ENCODE measurements around the gene SOX13.

GRCh38 chr1:204112876-204113730 lies 40.2 kb downstream of the SOX13 start:
- no peak for TF ChIP-seq POLR2A (IDR thresholded peaks at IDR 0.05)
- TF ChIP-seq CTCF (IDR thresholded peaks at IDR 0.05): no peak
